ENCODE results near the gene CATSPERB. TPM values are rescaled to one million over a fixed set of nuclear protein-coding genes. Genes with fewer than 3 reads are reported as not detected.

CATSPERB gene
- total RNA-seq, 1 experiment from 2014 or later, result 2.1 TPM

GRCh38 chr14:91654836-91655235 lies 77.0 kb downstream of the CATSPERB start:
- Histone ChIP-seq H3K4me1 (no peaks in the 10 kb centered on the region), H3K27me3 (replicated peaks; ENCODE audit: control insufficient read depth, insufficient read depth, low read length) (no peaks in the 10 kb centered on the region), H3K9me3 (0 out of 2 replicates have a peak, but pooled peaks cover 4% of the 10 kb centered on the region), H3K4me3 (ENCODE audit: low read depth, low read length) (no peak overlapping the region), H3K36me3 (ENCODE audit: control insufficient read depth, insufficient read depth, low read length) (no peaks in the 10 kb centered on the region)
- no peak for TF ChIP-seq CTCF (IDR thresholded peaks at IDR 0.05; ENCODE audit: insufficient read depth in 1 of 2, low read depth in 1 of 2, low read length in 1 of 2, severe bottlenecking in 1 of 2, unreplicated experiment in 1 of 2)
- H3K4me3 Mint-ChIP-seq (ENCODE audit: unreplicated experiment), result no peak overlapping the region
- no peak for DNase-seq
- no peak overlapping the region for H3K27ac Mint-ChIP-seq (ENCODE audit: unreplicated experiment)
- ChIA-PET CTCF (no interaction called here), POLR2A (no interaction called here)
- H3K36me3 Mint-ChIP-seq (ENCODE audit: insufficient read depth, unreplicated experiment), result no peaks in the 10 kb centered on the region
- H3K4me1 Mint-ChIP-seq (ENCODE audit: low read depth, unreplicated experiment), result peaks cover 6% of the 10 kb centered on the region
- H3K27me3 Mint-ChIP-seq (ENCODE audit: insufficient read depth, unreplicated experiment), result no peaks in the 10 kb centered on the region
- no TSS peak for BruUV-seq (replicated peaks)
- peaks cover 19% of the 10 kb centered on the region for H3K9me3 Mint-ChIP-seq (ENCODE audit: unreplicated experiment)
- intact Hi-C loops (cut with micrococcal nuclease; ENCODE audit: unreplicated experiment), result no loop called here

GRCh38 chr14:91653451-91653850 lies 78.4 kb downstream of the CATSPERB start:
- ChIA-PET CTCF (no interaction called here), POLR2A (no interaction called here)
- no peaks in the 10 kb centered on the region for H3K36me3 Mint-ChIP-seq (ENCODE audit: insufficient read depth, unreplicated experiment)

GRCh38 chr14:91649930-91650329 lies 82.0 kb downstream of the CATSPERB start:
- DNase-seq, result peak in 1 of 2 experiments; percentile 29
- H3K36me3 Mint-ChIP-seq (ENCODE audit: insufficient read depth, unreplicated experiment), result peaks cover 5% of the 10 kb centered on the region
- H3K9me3 Mint-ChIP-seq (ENCODE audit: unreplicated experiment), result peaks cover 19% of the 10 kb centered on the region
- peaks cover 13% of the 10 kb centered on the region for H3K4me1 Mint-ChIP-seq (ENCODE audit: low read depth, unreplicated experiment)
- ChIA-PET CTCF (interaction anchor here (0.6 to 1.2 kb wide), 5 partner anchors 209 to 347 kb away, joined by 4 to 11 read pairs (median 5); no protein-coding TSS in a partner anchor), POLR2A (no interaction called here)
- H3K4me3 ChIP-seq (ENCODE audit: low read depth, low read length), result no peak overlapping the region
- intact Hi-C loops (cut with micrococcal nuclease; ENCODE audit: unreplicated experiment), result loop anchor here (1.0 to 2.0 kb wide), 3 partner anchors 186 to 347 kb away; no protein-coding TSS in a partner anchor
- H3K27me3 Mint-ChIP-seq (ENCODE audit: insufficient read depth, unreplicated experiment), result no peaks in the 10 kb centered on the region
- no peak overlapping the region for H3K4me3 Mint-ChIP-seq (ENCODE audit: unreplicated experiment)
- H3K27ac Mint-ChIP-seq (ENCODE audit: unreplicated experiment), result no peak overlapping the region
- no peaks in the 10 kb centered on the region for H3K27me3 ChIP-seq (replicated peaks; ENCODE audit: control insufficient read depth, insufficient read depth, low read length)
- TF ChIP-seq CTCF (IDR thresholded peaks at IDR 0.05; ENCODE audit: insufficient read depth in 1 of 2, low read depth in 1 of 2, low read length in 1 of 2, severe bottlenecking in 1 of 2, unreplicated experiment in 1 of 2), result peak; percentile 25 to 29
- H3K4me1 ChIP-seq, result peaks cover 7% of the 10 kb centered on the region
- no TSS peak for BruUV-seq (replicated peaks)
- no peaks in the 10 kb centered on the region for H3K9me3 ChIP-seq
- H3K36me3 ChIP-seq (ENCODE audit: control insufficient read depth, insufficient read depth, low read length), result no peaks in the 10 kb centered on the region

More at GRCh38 chr14:91653451-91653850, 78.4 kb downstream of the CATSPERB start:
- H3K4me1 ChIP-seq, result no peaks in the 10 kb centered on the region
- no peak overlapping the region for H3K4me3 ChIP-seq (ENCODE audit: low read depth, low read length)
- Mint-ChIP-seq H3K9me3 (ENCODE audit: unreplicated experiment) (peaks cover 19% of the 10 kb centered on the region), H3K4me3 (ENCODE audit: unreplicated experiment) (no peak overlapping the region), H3K27me3 (ENCODE audit: insufficient read depth, unreplicated experiment) (no peaks in the 10 kb centered on the region), H3K27ac (ENCODE audit: unreplicated experiment) (no peak overlapping the region), H3K4me1 (ENCODE audit: low read depth, unreplicated experiment) (peaks cover 6% of the 10 kb centered on the region)
- intact Hi-C loops (cut with micrococcal nuclease; ENCODE audit: unreplicated experiment), result no loop called here
- BruUV-seq (replicated peaks), result no TSS peak
- H3K36me3 ChIP-seq (ENCODE audit: control insufficient read depth, insufficient read depth, low read length), result no peaks in the 10 kb centered on the region
- no peak for TF ChIP-seq CTCF (IDR thresholded peaks at IDR 0.05; ENCODE audit: insufficient read depth in 1 of 2, low read depth in 1 of 2, low read length in 1 of 2, severe bottlenecking in 1 of 2, unreplicated experiment in 1 of 2)
- H3K9me3 ChIP-seq, result 0 out of 2 replicates have a peak, but pooled peaks cover 4% of the 10 kb centered on the region
- no peaks in the 10 kb centered on the region for H3K27me3 ChIP-seq (replicated peaks; ENCODE audit: control insufficient read depth, insufficient read depth, low read length)
- DNase-seq, result no peak

Data from Caco-2 (cell line).